EL (cell line): ENCODE data around the gene RAMP1.
"Not testable (repeated sequence)": the region's sequence is repeated elsewhere in the genome, so short reads cannot be mapped to it uniquely, and the experiment has no call there.

Experiments used
- DNase-seq: peaks from one replicate; pipeline ENCODE4 v3.0.0-alpha.2; 2016

RAMP1 gene

DNA sequence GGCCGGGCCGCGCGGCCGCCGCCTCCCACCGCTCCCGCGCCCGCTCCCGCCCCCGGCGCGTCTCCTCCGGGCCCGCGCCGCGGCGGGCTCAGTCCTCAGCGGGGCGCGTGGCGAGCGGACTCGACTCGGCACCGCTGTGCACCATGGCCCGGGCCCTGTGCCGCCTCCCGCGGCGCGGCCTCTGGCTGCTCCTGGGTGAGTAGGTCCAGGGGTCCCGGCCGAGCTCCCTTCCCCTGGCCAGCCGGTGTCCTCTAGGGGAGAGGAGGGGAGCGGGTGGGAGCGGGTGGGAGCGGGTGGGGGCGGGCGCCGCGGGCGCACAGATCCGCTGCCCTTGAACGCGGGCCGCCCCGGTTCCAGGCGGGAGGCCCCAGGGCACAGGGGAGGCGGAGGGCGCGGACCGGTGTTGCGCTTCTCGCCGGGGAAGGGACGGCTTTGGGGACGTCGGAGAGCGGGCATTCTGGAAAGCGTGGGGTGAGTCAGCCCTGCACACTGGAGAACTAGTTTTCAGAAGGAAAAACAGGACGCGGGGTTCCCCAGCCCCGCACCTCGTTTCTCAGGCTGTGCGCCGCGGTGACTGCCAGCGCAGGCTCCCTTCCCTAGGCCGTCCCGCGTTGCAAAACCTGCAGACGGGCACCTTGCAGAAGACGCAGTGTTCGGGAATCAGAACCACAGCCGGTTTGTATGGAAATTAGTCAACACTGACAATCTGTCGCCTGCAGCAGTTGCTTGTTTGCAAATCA, at the start of gene RAMP1:
Gene RAMP1 (plus strand): TSS at position 91 of the 740 bp plus-strand sequence. CDS start 53 bp downstream, at position 144.
- DNase-seq, result peak; percentile 35

DNA sequence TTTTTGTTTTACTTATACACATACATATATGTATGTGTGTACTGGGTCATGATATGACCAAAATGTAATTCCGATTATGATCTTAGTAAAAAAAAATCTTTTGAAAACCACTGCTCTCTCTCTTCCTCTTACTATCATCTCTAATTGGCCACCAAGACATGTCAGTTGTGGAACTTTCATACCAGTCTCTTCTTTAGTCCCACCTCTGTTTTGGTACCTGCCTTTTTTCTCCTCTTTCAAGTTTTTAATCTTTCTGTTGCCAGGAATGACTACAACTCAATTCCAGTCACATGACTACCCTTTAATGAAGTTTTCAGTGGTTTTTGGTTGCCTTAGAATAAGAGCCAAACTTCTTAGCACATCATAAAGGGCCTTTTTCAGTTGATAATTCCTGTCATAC, 43.8 kb upstream of the RAMP1 start:
- DNase-seq, result no peak

DNA sequence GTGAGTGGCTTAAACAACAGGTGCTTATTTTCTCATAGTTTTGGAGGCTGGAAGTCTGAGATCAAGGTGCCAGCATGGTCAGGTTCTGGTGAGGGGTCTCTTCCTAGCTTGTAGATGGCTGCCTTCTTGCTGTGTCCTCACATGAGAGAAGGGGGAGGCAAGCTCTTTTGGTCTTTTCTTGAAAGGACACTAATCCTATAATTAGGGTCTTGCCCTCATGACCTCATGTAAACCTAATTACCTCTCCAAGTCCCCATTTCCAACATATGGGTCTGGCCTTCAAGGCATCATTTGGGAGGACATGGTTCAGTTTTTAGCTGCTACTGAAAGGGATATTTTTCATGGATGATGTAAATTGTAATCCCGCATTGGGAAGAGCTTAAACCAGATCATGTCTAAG, 42.9 kb upstream of the RAMP1 start:
- no peak for DNase-seq

DNA sequence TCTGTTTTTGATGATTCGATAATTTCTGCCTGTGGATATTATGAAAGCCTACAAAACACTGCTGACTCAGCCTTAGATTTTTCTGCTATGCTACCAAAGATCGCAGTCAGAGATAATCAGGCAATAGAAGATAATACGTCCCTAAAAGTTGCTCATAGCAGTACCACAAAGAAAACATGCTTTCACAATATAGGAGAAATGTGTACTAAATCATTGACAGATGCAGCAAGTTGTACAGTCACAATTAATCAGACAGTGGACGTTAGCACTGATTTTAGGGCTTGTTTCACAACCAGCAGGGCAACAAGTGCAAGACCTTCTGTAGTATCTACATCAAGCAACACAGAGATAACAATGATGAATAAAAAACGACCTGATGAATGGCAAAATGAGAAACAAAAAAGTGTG, 41.4 kb upstream of the RAMP1 start:
- peak; percentile 78 for DNase-seq

DNA sequence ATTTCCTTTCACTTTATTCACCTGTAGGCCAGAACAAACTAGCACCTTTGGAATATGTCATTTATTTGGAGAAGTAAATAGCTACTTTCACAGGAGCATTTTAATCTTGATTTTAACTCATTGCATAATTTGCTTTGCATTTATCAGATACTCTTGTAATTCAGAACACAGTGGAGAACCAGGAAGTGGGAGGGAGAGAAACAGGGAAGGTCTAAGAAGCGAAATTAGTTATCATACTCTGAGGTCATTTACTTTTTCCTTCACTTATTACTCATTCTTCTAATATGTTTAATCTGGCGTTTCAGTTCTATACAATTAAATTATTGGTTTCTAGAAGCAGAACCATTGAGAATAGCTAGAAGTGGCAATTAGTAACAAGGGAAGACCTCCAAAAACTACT, 40.2 kb upstream of the RAMP1 start:
- peak; percentile 10 for DNase-seq

DNA sequence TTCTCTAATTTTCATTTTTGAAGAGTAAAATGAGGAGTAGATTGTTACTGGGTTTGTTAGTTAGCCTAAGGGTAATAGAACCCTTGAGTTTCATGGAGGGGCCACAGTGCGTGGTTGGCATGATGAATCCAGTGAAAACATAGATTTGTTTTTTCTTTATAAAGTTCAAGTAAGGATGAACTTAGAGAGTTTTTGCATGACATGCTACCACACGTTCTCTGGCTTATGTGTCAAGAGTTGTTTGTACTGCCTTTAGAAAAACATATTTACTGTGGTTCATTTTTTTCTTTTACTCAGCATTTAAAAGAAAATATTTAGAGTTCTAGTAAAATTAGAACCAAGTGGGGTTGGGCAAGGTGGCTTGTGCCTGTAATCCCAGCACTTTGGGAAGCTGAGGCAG, 39.0 kb upstream of the RAMP1 start:
- no peak for DNase-seq

DNA sequence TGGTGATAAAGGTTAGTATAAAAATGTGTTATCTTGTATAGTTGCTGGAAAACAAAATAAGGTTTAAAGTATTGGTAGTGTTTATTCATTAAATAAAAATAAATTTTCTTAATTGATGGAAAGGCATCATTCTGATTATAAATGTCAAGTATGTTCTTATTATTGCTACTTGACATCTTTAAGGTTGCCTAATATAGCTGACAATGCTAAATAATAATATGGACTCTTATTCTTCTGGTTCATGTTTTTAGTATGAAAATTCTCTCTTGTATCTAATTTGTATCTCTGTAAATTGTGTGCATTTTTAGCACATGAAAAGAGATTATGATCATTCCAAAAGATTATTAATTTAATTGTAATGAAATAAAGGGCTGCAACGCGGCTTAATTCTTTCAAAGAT, 35.9 kb upstream of the RAMP1 start:
- no peak for DNase-seq

DNA sequence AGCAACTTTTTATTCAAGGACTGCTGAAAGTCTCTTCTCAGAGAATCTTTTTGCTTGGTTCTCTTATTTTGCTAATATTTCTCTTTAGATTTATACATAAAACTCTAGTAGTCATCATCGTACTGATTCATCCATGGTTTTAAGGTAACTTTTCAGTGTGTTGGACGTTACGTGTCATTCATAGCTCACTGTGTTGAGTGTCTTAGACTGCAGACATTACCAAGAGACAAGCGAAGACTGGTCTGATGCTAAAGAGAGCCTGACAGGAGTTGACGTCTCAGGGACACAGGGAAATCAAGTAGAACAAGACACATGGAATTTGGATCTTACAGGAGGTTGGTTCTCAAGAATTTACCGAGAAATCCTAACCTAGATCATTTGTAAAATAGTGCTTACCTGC, 35.3 kb upstream of the RAMP1 start:
- no peak for DNase-seq

DNA sequence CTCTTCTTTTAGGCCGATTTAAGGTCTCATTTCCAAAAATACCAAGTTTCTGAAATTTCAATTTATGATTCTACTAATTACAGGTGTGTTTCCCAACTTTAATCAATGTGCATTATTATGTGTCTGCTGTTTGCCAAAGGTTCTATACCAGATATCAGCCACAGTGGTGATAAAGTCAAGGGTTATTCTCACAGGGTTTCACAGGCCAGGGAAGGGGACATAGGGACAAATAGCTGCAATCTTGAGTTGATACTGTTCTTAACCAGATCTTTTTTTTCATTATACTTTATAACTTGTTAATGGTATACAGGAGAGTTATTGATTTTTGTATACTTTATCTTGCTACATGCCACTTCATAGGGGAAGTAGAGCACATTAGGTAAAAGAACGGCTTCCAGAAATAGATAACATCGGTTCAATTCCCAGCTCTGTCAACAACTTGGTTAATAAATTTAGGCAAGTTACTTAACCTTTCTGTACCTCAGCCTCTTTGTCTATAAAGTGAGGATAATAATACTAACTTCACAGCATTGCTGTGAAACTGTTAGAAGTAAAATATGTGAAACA, 31.9 kb upstream of the RAMP1 start:
- no peak for DNase-seq

DNA sequence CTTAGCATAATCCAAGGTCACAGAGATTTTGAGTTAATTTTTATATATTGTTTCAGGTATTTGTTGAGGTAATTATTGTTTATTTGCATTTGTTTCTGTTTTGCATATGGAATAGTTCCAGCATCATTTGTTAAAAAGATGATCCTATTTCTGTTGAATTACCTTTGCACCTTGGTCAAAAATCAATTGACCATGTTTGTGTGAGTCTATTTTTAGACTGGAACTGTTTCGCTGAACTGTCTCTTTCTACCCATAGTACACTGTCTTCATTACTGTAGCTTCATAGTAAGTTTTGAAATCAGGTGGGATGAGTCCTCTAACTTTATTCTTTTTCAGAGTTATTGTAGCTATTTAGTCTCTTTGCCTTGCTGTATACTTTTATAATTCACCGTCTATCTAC, 28.9 kb upstream of the RAMP1 start:
- no peak for DNase-seq

DNA sequence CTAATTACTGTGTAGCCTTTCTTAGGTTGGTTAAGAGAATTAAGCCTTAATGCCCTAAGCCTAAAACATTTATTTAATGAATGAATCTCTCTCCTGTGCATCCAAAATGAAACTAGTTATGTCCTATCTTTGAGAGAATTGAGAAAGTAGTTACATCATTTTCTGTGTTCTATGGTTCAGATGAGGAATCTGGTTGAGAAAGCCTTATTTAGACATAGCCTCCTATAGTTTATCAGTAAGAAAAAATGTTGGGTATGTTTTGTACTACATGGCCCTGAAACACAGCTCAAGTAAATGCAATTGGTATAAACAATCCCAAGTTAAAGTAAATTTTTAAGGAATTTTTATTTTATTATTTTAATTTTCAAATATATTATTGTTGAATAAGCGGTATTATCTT, 25.9 kb upstream of the RAMP1 start:
- DNase-seq, result no peak

DNA sequence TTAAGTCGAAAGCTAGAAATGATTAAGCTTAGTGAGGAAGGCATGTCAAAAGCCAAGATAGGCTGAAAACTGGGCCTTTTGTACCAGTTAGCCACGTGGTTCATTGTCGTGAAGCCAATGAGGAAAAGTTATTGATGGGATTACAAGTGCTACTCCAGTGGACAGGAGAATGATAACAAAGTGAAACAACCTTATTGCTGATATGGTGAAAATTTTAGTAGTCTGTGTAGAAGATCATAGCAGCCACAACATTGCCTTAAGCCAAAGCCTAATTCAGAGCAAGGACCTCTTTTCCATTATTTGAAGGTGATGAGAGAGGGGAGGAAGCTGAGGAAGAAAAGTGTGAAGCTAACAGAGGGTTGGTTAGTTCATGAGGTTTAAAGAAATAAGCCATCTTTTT, 24.1 kb upstream of the RAMP1 start:
- DNase-seq, result no peak

DNA sequence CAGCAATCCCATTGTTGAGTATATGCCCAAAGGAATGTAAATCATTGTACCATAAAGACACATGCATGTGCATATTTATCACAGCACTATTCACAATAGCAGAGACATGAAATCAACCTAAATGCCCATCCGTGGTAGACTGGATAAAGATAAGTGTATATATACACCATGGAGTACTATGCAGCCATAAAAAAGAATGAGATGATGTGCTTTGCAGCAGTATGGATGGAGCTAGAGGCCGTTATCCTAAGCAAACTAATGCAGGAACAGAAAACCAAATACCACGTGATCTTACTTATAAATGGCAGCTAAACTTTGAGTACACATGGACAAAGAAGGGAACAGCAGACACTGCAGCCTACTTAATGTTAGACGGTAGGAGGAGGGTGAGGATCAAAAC, 18.4 kb upstream of the RAMP1 start:
- DNase-seq, result no peak

DNA sequence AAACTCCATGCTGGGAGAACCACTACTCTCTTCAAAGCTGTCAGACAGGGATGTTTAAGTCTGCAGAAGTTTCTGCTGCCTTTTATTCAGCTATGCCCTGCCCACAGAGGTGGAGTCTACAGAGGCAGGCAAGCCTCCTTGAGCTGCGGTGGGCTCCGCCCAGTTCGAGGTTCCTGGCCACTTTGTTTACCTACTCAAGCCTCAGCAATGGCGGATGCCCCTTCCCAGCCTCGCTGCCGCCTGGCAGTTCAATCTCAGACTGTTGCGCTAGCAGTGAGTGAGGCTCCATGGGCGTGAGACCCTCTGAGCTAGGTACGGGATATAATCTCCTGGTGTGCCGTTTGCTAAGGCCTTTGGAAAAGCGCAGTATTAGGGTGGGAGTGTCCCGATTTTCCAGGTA, 10.5 kb upstream of the RAMP1 start:
- DNase-seq, result not testable (repeated sequence)

DNA sequence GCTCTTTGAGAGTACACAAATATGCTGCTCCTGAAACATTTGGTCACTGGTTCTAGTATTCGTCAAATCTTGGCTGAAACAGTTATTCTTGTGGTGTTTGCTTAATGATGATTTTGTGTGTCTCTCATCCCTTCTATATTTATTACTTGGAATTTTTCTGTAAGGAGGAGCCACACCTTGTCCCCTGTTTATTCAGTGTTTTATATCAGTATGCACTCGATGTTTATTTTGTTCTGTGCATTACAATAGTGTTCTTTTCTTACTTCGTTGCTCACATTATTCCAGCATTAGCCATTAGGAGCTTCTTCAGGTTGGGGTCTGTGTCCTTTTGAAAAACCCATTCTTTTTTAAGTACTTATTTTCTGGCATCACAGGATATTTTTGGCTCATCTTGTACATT, 5.1 kb upstream of the RAMP1 start:
- DNase-seq, result no peak

DNA sequence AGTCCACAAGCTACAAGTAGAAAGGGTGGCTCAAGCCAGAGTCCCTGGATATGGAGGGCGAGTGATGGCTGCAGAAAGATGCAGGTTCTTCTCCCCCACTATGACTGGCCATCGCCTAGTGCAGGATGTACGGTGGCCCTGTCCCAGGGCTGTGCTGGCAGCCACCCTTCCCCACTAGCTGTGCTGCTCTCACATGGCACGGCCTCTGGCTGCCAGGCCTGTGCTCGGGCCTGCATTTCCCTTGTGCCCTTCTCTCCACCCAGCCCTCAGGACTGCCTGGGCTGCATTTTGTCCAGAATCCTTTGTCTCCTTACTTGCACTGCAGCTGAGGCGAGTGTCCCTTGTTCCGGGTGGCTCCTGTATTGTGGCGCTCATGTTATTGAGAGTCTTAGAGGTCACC, 1.6 kb upstream of the RAMP1 start:
- DNase-seq, result no peak

DNA sequence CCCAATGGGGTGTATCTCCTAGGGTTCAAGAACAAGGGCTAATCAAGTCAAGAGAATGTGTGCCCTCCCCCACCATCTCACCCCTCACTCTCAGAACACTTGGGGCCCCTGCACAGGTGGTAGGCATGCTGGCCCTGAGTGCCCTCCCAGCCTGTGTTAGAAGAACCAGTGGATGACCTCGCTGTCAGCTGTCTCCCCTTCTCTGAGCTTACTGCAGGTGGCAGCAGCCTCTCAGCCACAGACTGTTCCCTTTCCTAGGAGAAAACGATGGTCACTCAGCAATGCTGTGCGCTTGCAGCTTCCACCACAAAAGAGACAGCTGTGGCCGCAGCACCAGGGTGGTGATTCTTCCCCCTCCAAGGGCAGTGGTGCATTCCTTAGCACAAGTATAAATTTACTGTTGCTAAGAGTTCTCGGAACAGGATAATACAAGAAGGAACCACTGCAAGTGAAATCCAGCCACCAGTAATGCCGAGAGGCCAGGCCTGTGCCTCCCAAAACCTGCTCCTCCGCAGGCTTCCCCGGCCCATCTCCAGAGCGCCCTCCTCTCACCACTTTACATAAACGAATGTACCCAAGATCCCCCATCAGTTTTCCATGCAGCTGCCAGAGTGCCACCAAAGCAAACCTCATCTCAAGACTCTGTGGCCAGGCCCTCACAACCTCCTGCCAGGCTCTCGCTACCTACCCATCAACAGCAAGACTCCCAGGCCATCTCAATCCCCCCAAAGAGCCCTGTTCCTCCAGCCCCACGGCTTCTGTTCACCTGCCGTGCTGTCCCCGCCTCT, 935 bp upstream of the RAMP1 start:
- peak; percentile 80 for DNase-seq

DNA sequence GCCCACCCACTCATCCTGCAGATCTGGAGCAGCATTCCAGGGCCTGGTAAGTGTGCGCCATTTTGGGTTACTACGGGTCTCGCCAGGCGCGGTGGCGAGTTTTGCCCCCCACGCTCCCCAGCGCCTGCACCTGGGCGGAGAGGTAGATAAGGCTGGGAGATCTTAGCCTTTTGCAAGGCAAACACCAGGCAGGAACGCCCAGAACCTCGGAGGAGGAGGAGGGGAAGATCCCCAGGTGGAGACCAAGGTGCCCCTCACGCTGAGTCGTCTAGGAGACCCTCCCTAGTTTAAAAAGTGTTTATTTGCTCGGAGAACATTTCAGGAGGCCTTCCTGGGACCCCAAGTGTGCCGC, 365 bp upstream of the RAMP1 start:
- no peak for DNase-seq

DNA sequence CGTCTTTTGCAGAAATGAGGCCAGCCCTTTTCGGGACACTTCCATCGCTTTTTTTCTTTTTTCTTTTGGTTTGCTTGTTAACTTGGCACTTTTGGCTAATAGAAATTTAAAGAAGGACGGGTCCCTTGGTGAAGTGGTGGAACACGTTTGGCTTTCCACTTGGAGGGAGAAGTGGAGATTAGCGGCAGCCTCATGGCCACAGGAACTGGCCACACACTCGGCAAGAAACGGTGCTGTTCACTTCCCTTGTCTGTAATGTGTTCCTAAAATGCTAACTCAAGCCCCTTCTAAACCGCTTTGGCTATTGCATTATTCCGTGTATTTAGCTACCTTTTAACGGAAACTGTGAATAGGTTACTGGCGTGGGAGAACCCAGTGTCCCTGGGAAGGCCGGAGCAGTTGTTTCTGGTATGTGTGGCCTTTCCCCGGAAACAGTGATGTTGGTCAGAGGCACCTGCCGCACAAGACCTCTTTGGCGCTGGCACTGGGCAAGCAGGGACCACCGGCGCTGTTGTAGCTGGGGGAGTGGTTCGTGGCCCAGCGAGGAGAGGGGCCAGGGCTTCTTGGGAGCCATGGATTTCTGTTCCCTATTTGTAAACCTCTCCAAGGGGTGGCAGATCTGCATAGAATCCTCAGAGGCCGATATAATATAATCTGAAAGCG, 981 bp downstream of the RAMP1 start:
- DNase-seq, result no peak

DNA sequence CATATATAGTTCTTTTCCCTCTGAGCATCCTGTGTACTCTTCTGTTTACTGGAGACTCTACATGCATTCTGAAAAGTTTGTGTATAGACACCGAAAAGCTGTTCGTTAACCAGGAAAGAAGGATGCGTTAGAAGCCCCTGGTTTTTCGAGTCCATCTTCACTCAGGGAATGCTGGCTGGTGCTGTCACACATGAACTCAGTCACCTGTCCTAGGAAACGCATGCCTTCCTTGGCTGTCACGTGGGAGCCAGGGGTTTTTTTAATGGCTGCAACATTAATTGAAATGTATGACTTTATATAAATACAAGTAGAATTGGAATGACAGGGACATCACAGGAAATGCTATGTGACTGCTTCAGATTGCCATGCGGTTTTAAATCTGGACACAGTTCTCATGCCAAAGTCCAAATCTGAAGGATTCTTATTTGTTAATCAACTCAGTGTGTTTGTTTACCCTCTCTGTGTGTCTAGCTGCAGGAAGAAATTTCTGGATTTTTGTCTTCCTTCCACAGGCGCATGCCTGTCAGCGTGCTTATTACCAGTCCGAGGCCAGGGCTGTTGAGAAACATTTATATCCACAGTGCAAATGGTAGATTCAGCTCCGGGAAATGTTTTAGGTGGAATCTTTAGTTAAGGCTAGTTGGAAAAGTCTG, 2.6 kb downstream of the RAMP1 start:
- no peak for DNase-seq

DNA sequence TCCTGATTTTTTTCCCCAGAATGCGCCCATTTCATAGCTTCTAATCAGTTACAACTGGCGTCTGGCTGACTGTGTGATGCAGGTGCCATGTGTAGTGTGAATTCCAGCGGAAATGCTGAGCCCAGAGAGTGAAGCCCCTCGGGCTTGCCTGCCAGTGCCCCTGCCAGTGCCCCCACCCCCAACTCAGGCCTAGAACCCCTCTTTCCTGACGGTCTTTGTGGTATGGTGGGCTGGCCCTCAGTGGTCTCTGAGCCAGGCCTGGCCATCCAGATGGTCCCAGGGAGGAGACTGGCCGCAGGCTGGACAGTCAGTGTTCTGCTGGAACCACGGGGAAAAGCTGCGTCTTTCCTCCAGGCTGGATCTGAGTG, 3.1 kb downstream of the RAMP1 start:
- DNase-seq, result no peak

DNA sequence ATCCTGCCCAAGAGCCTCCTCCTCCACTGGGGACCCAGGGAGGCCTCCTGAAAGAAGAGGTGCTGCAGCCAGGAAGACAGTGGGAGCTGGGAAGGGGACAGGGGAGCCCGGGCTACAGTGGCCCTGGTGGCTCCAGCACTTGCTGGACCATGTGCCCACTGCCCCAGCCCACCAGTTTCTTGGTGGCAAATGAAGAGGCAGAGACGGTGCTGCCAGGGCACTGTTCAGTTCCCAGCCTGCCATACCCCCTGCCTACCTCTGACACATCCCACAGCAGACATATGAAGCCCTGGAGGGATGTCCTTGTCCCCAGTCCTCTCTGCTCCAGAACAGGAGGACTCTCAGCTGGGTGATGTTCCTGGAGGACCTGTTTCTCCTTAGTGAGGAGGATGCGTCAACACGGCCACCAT, 3.7 kb downstream of the RAMP1 start:
- DNase-seq, result no peak

DNA sequence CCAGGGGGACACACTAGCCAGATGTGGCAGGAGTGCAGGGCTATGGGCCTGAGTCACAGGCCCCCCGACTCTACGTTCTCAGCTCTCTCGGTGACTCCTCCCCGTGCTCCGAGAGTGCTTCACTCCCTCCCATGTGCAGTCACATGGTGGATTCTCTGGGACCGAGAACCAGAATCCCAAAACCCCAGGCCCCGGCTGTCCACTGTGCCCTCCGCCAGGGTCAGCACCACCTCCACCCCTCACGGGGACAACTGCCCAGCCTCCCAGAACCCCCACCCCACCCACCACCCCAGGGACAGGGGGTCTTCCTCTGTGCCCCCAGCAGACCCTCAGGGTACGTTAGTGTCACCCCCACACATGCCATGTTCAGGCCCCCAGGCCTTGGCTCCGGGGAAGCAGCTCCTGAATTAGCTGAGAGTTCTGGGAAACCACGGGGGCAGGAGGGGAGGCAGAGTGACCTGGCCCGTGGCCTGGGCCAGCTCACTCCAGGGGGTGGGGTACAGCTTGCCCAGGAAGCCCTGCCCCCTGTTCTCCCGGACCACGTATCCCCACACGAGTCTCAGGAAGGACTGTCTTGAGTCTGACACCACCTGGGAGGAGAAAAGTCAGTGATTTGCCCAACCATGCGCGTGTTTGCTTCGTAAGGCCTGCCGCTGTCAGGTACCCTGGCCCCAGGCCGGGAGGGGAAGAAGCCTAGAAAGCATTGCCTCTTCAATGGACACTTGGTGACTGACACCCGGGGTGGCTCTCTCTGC, 4.4 kb downstream of the RAMP1 start:
- DNase-seq, result no peak
